Effector CD4-positive, alpha-beta T cell (primary cell): Measurements from ENCODE around the gene GSTT2.
"Not testable (repeated sequence)": the region's sequence is repeated elsewhere in the genome, so short reads cannot be mapped to it uniquely, and the experiment has no call there.

Experiments used
- DNase-seq: peaks from one replicate; pipeline ENCODE4 v3.0.0-alpha.2; 2020

GSTT2 gene

DNA sequence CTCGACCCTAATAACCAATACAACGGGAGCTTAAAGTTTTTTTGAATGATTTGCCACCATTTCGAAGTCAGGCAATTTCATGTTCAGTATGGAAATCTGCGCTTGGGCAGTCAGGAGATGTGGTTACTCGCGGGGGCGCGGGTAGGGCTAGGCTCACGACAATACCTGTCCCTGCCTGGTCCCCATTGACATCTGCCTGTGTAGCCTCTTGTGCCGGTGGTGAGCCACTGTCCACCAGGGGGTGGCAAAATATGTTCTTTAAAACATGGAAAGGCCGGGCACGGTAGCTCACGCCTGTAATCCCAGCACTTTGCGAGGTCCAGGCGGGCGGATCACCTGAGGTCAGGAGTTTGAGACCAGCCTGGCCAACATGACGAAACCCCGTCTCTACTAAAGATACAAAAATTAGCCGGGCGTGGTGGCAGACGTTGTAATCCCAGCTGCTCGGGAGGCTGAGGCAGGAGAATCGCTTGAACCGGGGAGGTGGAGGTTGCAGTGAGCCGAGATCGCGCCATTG, 5.0 kb upstream of the GSTT2 start:
- DNase-seq: not testable (repeated sequence)

DNA sequence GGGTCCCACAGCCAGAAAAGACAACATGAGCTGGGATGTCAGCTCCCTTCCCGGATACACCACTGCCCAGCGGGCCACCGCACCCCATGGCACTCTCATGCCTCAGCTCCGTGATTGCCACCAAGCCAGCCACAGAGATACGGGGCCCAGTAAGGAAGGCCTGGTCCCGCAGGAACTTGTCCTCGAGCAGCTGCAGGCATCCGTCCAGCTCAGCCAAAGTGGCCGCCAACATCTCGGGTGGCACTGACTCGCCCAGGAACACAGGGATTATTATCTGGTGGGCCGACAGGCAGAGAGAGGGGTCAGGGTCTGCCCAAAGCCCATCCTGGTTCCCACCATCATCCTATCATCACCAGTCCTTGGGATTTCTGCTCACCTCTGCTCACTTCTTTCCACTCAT, 2.6 kb upstream of the GSTT2 start:
- DNase-seq: not testable (repeated sequence)

DNA sequence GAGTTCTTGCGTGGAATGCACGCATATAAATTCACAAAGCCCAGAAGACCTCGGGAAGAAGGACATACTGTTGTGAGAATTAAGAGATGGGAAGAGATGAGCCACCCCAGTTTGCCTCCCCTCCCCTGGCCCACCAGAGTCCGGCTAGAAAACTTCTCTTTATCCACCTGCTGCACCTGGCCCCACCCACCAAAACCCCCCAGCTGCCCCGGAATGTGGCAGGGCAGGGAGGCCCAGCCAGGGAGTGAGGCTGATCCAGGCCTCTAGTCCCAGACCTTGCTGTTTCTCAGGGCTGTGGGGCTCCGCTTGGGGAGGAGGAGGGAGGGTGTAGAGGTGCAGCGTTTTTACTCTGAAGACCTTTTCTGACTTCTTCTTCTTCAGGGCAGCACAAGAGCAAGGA, 633 bp downstream of the GSTT2 start:
- DNase-seq: not testable (repeated sequence)

DNA sequence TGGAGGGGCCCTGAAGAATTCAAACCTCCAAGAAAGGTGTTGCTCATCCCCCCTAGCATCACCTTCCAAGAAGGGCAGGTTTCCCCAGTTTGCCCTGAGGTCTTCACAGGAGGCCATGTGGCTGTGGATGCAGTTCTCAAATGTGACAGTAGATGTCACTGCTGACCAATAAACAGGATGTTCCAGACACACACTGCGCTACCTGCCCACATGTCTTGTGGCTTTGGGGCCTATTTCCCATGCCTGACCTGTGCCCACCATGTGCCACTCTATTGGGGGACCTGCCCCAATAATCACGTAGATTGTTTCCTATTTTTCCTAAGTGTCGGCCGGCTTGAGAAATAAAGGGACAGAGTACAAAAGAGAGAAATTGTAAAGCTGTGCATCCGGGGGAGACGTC, 4.5 kb downstream of the GSTT2 start:
- DNase-seq: no peak

- not testable (repeated sequence) for DNase-seq
These were observed 6.2 kb downstream of the GSTT2 start for GRCh38 chr22:23986089-23986488.

GRCh38 chr22:23986538-23987178, 6.7 kb downstream of the GSTT2 start:
- not testable (repeated sequence) for DNase-seq

DNA sequence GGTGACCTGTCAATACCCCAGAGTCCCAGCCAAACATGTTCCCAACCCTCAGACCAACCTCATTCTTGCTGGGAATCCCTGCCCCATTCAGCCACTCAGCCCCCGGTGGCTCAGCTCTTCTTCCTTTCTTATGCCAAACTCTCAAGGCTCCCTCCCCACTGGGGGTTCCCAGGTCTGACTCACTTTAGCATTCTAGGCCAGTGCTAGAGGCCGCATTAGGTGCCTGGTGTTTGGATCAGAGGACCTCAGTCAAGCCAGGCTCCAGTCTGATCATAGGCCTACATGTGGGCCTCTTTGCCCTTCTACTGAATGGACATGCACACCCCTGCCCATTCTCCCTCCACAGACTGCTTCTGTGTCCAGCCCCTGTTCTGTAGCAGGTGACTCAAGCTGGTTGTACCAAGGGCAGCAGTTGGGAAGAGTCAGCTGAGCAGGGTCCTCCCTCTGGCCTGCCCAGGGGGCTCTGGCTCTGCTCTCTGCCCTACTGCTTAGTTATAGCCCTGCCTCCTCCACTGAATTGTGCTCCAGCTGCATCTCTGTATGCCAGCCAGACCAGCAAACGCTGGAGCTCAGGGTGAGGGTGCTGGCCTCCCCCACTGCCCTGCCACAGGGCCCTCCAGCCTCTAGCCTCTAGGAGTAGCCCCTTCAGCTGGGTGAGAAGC, 9.8 kb downstream of the GSTT2 start:
- DNase-seq: not testable (repeated sequence)

GRCh38 chr22:23993080-23993479, 13.1 kb downstream of the GSTT2 start:
- not testable (repeated sequence) for DNase-seq

DNA sequence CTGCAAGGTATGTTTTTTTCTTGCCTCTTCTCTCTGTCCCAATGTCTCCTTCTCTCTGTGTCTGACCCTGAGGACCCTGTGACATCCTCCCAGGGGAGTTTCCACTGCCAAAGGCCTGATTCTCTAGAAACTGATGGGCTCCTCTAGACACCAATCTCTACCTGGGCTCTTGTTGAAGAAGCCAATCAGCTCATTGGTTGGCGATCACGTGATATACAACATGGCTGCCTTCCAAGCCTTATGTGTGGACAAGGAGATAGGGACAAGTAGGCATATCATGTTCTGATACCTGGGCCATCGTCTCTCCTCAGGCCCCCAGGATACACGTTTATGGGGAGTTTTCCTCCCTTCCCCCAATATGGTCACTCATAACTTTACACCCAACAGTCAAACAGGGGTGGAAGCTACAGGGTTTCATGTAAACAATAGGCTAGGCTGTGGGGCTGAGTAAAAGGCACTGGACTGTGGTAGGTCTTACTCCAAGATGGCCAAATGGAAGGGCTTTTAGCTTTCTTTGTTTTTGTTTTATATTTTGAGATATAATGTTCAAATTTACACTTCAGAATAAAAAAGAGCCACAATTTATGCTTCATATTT, 13.7 kb downstream of the GSTT2 start:
- not testable (repeated sequence) for DNase-seq

GRCh38 chr22:23997092-23997491, 17.2 kb downstream of the GSTT2 start:
- DNase-seq: no peak

- not testable (repeated sequence) for DNase-seq
These were observed 19.8 kb downstream of the GSTT2 start for GRCh38 chr22:23999779-24000178.

DNA sequence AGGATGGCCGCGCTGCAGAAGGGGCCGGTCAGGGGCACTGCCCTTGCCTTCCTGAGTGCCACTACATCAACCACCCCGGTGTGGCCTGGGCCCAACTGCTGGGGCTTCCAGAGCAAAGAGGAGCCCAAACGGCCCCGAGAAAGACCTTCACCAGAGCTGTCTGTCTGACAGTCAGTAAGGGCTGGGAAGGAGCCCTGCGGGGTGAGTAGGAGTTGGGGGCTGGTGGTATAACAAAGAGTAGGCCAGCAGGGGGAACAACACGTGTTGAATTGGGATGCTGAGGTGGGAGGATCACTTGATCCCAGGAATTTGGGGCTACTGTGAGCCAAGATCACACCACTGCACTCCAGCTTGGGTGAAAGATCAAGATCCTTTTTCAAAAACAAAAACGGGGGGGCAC, 21.4 kb downstream of the GSTT2 start:
- no peak for DNase-seq

DNA sequence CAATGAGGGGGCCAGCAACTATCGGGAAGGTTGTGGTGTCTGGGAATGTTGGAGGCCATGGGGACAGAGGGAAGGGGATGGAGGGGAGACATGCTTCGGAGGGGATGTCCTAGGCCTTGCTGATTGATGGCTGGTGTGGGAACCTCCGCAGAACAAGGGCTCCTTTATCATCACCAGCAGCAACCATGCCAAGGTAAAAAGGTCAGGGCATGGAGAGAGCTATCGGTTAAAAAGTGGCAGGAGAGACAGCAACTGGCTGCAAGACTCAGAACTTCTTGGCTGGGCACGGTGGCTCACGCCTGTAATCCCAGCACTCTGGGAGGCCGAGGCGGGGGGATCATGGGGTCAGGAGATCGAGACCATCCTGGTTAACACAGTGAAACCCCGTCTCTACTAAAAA, 22.3 kb downstream of the GSTT2 start:
- no peak for DNase-seq

DNA sequence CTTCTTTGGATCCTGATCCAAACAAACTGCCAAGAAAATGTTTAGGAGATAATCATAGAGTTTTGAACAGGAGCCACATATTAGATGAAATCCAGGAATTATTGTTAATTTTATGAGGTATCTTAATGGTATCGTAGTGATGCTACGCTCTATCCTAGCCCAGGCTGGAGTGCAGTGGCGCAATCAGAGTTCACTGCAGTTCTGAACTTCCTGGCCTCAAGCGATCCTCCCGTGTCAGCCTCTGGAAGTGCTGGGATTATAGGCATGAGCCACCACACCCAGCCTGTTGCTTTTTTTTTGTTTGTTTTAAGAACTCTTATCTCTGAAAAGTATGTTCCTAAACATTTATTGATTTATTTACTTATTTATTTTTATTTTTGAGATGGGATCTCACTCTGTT, 22.9 kb downstream of the GSTT2 start:
- no peak for DNase-seq

DNA sequence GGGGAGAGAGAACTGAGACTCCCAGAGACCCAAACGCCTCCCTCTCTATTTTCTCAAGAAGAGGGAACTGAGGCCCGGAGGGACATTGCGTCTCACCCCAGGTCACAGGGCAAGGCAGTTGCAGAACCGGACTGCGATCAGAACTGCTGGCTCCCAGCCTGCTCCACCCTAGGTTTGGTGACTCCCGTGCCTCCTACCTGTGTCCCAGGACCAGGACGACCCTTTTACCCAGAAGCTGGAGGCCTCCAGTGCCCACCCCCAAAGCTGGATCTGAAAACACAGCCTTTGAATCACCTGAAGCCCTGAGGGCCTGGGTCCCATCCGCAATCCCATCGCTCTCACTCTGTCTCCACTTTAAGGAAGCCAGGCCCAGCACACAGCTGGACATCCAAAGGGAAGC, 24.0 kb downstream of the GSTT2 start:
- DNase-seq: no peak

- no peak for DNase-seq
These were observed 25.3 kb downstream of the GSTT2 start, which contains the start of gene GSTT4 for GRCh38 chr22:24005201-24005600. Gene GSTT4 (minus strand): TSS chr22:24005453. CDS start chr22:24005356, 97 bp downstream.

DNA sequence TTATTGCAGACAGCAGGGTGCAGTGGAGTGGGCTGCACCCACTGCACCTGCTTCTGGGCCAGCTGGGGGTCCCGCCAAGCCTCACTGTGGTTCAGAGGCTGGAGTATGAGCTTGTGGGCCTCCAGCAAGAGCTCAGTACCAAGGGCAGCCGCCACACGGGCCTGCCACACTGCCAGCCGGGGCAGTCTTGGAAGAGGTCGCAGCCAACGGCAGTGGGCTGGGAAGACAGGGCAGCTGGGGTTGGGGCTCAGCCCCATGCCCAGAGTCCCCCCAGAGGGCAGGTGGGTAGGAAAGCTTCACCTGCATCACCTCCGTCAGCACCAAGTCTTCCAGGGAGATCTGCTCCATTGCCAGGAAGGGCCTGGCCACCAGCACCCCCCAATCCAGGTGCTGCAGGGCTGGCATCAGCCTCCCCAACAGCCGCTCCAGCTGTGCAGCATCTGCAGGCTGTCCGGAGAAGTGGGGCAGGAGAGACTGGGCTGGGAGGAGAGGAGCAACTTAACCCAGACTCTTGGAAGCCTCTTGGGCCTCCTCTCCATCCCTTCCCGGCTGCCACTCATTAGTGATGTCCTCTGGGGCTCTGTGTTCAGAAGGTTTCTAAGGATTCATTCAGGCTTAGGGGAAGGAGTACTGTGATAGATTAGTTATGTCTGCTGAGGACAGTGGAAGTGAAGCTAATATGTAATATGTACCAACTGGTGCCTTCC, 26.4 kb downstream of the GSTT2 start:
- DNase-seq: no peak

DNA sequence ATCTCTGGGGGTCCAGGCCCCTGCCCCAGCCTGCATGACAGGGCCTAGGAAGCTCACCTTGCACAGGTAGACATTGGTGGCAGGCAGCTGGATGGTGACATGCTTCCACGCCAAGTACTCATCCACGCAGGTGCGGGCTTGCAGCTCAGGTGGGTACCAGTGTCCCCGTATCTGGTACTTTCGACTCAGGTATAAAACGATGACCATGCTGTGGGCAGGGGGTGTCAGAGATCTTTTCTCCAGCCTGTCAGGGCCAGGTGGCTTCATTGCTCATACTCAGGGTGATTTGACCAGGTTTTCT, 26.9 kb downstream of the GSTT2 start:
- DNase-seq: no peak

GRCh38 chr22:24007253-24008021, 27.5 kb downstream of the GSTT2 start:
- no peak for DNase-seq

DNA sequence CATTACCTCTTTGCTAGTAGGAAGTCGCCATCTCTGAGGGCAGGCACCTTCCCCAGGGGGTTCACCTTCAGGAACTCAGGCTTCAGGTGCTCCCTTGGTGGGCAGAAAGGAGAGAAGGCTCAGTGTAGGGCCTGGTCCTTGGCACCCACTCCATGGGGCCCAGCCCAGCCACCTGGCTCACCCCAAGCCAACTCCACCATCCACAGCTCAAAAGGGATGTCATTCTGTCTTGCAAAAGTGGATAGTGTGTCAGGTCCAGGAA, 28.0 kb downstream of the GSTT2 start:
- DNase-seq: no peak

GRCh38 chr22:24008381-24009226, 28.7 kb downstream of the GSTT2 start:
- DNase-seq: no peak
